ENCODE results near the gene PRR5L.

PRR5L gene

GRCh38 chr11:36373016-36374010, 77.2 kb downstream of the PRR5L start:
- DNase-seq (ENCODE audit: low read depth) = no peak
- Histone ChIP-seq H3K9ac (ENCODE audit: low read length) (no peak overlapping the region), H3K36me3 (ENCODE audit: control insufficient read depth, insufficient read depth, low read length, severe bottlenecking) (no peaks in the 10 kb centered on the region), H3K4me3 (ENCODE audit: low read length) (no peak overlapping the region), H3K27me3 (replicated peaks; ENCODE audit: control insufficient read depth, insufficient read depth, low read length) (peaks cover 8% of the 10 kb centered on the region), H3K9me3 (ENCODE audit: control insufficient read depth, low read length) (no peaks in the 10 kb centered on the region), H3K4me1 (ENCODE audit: control insufficient read depth, insufficient read depth, low read length) (peaks cover 14% of the 10 kb centered on the region)

GRCh38 chr11:36374726-36375125, 78.6 kb downstream of the PRR5L start:
- Histone ChIP-seq H3K9me3 (ENCODE audit: control insufficient read depth, low read length) (no peaks in the 10 kb centered on the region), H3K36me3 (ENCODE audit: control insufficient read depth, insufficient read depth, low read length, severe bottlenecking) (no peaks in the 10 kb centered on the region), H3K4me1 (ENCODE audit: control insufficient read depth, insufficient read depth, low read length) (peaks cover 14% of the 10 kb centered on the region), H3K4me3 (ENCODE audit: low read length) (no peak overlapping the region), H3K27me3 (replicated peaks; ENCODE audit: control insufficient read depth, insufficient read depth, low read length) (peaks cover 15% of the 10 kb centered on the region), H3K9ac (ENCODE audit: low read length) (no peak overlapping the region)
- no peak for DNase-seq (ENCODE audit: low read depth)

- no peak overlapping the region for H3K9ac ChIP-seq (ENCODE audit: low read length)
- no peaks in the 10 kb centered on the region for H3K9me3 ChIP-seq (ENCODE audit: control insufficient read depth, low read length)
- no peak for DNase-seq (ENCODE audit: low read depth)
- H3K4me1 ChIP-seq (ENCODE audit: control insufficient read depth, insufficient read depth, low read length) = peaks cover 14% of the 10 kb centered on the region
- H3K4me3 ChIP-seq (ENCODE audit: low read length) = peak overlapping the region; percentile 85
- no peaks in the 10 kb centered on the region for H3K36me3 ChIP-seq (ENCODE audit: control insufficient read depth, insufficient read depth, low read length, severe bottlenecking)
- H3K27me3 ChIP-seq (replicated peaks; ENCODE audit: control insufficient read depth, insufficient read depth, low read length) = peaks cover 15% of the 10 kb centered on the region
These were observed 79.4 kb downstream of the PRR5L start for GRCh38 chr11:36375353-36376008.

GRCh38 chr11:36376009-36376887, 80.2 kb downstream of the PRR5L start:
- no peaks in the 10 kb centered on the region for H3K36me3 ChIP-seq (ENCODE audit: control insufficient read depth, insufficient read depth, low read length, severe bottlenecking)
- peak overlapping the region; percentile 67 for H3K9ac ChIP-seq (ENCODE audit: low read length)
- peaks cover 14% of the 10 kb centered on the region for H3K4me1 ChIP-seq (ENCODE audit: control insufficient read depth, insufficient read depth, low read length)
- H3K9me3 ChIP-seq (ENCODE audit: control insufficient read depth, low read length) = no peaks in the 10 kb centered on the region
- peaks cover 15% of the 10 kb centered on the region for H3K27me3 ChIP-seq (replicated peaks; ENCODE audit: control insufficient read depth, insufficient read depth, low read length)
- H3K4me3 ChIP-seq (ENCODE audit: low read length) = peak overlapping the region; percentile 85
- peak; percentile 68 for DNase-seq (ENCODE audit: low read depth)

GRCh38 chr11:36376888-36377758, 81.0 kb downstream of the PRR5L start:
- Histone ChIP-seq H3K27me3 (replicated peaks; ENCODE audit: control insufficient read depth, insufficient read depth, low read length) (peaks cover 15% of the 10 kb centered on the region), H3K4me1 (ENCODE audit: control insufficient read depth, insufficient read depth, low read length) (peaks cover 12% of the 10 kb centered on the region), H3K9me3 (ENCODE audit: control insufficient read depth, low read length) (no peaks in the 10 kb centered on the region), H3K4me3 (ENCODE audit: low read length) (peak overlapping the region; percentile 85), H3K36me3 (ENCODE audit: control insufficient read depth, insufficient read depth, low read length, severe bottlenecking) (no peaks in the 10 kb centered on the region), H3K9ac (ENCODE audit: low read length) (peak overlapping the region; percentile 67)
- peak; percentile 83 for DNase-seq (ENCODE audit: low read depth)

- H3K4me3 ChIP-seq (ENCODE audit: low read length) = peak overlapping the region; percentile 85
- peaks cover 15% of the 10 kb centered on the region for H3K27me3 ChIP-seq (replicated peaks; ENCODE audit: control insufficient read depth, insufficient read depth, low read length)
- peaks cover 4% of the 10 kb centered on the region for H3K4me1 ChIP-seq (ENCODE audit: control insufficient read depth, insufficient read depth, low read length)
- H3K9me3 ChIP-seq (ENCODE audit: control insufficient read depth, low read length) = no peaks in the 10 kb centered on the region
- H3K36me3 ChIP-seq (ENCODE audit: control insufficient read depth, insufficient read depth, low read length, severe bottlenecking) = no peaks in the 10 kb centered on the region
- H3K9ac ChIP-seq (ENCODE audit: low read length) = peak overlapping the region; percentile 67
- DNase-seq (ENCODE audit: low read depth) = peak; percentile 7
These were observed 81.9 kb downstream of the PRR5L start for GRCh38 chr11:36377759-36378564.

- H3K9me3 ChIP-seq (ENCODE audit: control insufficient read depth, low read length) = no peaks in the 10 kb centered on the region
- H3K4me1 ChIP-seq (ENCODE audit: control insufficient read depth, insufficient read depth, low read length) = no peaks in the 10 kb centered on the region
- no peaks in the 10 kb centered on the region for H3K36me3 ChIP-seq (ENCODE audit: control insufficient read depth, insufficient read depth, low read length, severe bottlenecking)
- no peak overlapping the region for H3K4me3 ChIP-seq (ENCODE audit: low read length)
- DNase-seq (ENCODE audit: low read depth) = no peak
- H3K9ac ChIP-seq (ENCODE audit: low read length) = no peak overlapping the region
- H3K27me3 ChIP-seq (replicated peaks; ENCODE audit: control insufficient read depth, insufficient read depth, low read length) = peaks cover 15% of the 10 kb centered on the region
These were observed 83.6 kb downstream of the PRR5L start for GRCh38 chr11:36379653-36380052.

- H3K27me3 ChIP-seq (replicated peaks; ENCODE audit: control insufficient read depth, insufficient read depth, low read length) = peaks cover 15% of the 10 kb centered on the region
- no peak for DNase-seq (ENCODE audit: low read depth)
- H3K4me1 ChIP-seq (ENCODE audit: control insufficient read depth, insufficient read depth, low read length) = no peaks in the 10 kb centered on the region
- no peak overlapping the region for H3K4me3 ChIP-seq (ENCODE audit: low read length)
- H3K36me3 ChIP-seq (ENCODE audit: control insufficient read depth, insufficient read depth, low read length, severe bottlenecking) = no peaks in the 10 kb centered on the region
- no peaks in the 10 kb centered on the region for H3K9me3 ChIP-seq (ENCODE audit: control insufficient read depth, low read length)
- H3K9ac ChIP-seq (ENCODE audit: low read length) = no peak overlapping the region
These were observed 84.4 kb downstream of the PRR5L start for GRCh38 chr11:36380296-36381014.

GRCh38 chr11:36381015-36381360, 84.9 kb downstream of the PRR5L start:
- Histone ChIP-seq H3K9me3 (ENCODE audit: control insufficient read depth, low read length) (no peaks in the 10 kb centered on the region), H3K9ac (ENCODE audit: low read length) (no peak overlapping the region), H3K4me1 (ENCODE audit: control insufficient read depth, insufficient read depth, low read length) (no peaks in the 10 kb centered on the region), H3K4me3 (ENCODE audit: low read length) (no peak overlapping the region), H3K27me3 (replicated peaks; ENCODE audit: control insufficient read depth, insufficient read depth, low read length) (peaks cover 15% of the 10 kb centered on the region), H3K36me3 (ENCODE audit: control insufficient read depth, insufficient read depth, low read length, severe bottlenecking) (no peaks in the 10 kb centered on the region)
- no peak for DNase-seq (ENCODE audit: low read depth)
